Chondrocyte (in vitro differentiated cells): ENCODE results near the gene LTB4R. TPM values are rescaled to one million over a fixed set of nuclear protein-coding genes. Genes with fewer than 3 reads are reported as not detected.

ENCODE experiments used
- DNase-seq: peaks from one replicate; pipeline ENCODE4 v3.0.0; 2021; ENCODE audit warnings: mixed read lengths, low spot score
- H3K27ac Mint-ChIP-seq: one replicate; pipeline ENCODE4 v1.8.0; 2021; ENCODE audit warnings: mild to moderate bottlenecking, moderate library complexity, mixed read lengths; ENCODE audit not compliant: unreplicated experiment
- H3K27me3 Mint-ChIP-seq: 2 replicates; pipeline ENCODE4 v1.8.0; 2021; ENCODE audit warnings: low read depth, mixed read lengths
- H3K36me3 Mint-ChIP-seq: 2 replicates; pipeline ENCODE4 v1.8.0; 2021; ENCODE audit warnings: low read depth, mixed read lengths
- H3K4me1 Mint-ChIP-seq: 2 replicates; pipeline ENCODE4 v1.8.0; 2021; ENCODE audit warnings: low read depth, mild to moderate bottlenecking, mixed read lengths
- H3K4me3 Mint-ChIP-seq: one replicate; pipeline ENCODE4 v1.8.0; 2021; ENCODE audit warnings: mild to moderate bottlenecking, moderate library complexity, mixed read lengths; ENCODE audit not compliant: unreplicated experiment
- H3K9me3 Mint-ChIP-seq: 2 replicates; pipeline ENCODE4 v1.8.0; 2021; ENCODE audit warnings: low read depth, mixed read lengths
- total RNA-seq: library from RNA; stranded (reverse); gene quantifications from 3 replicates; pipeline ENCODE4 v1.2.1, GENCODE V29; 2021
- TF ChIP-seq, protein P1 (sequence below): fragments of 200-600 bp; sonication (generic); IDR thresholded peaks from 2 replicates; pipeline ENCODE4 v1.5.0; 2021; ENCODE audit warnings: antibody characterized with exemption, mild to moderate bottlenecking, moderate library complexity

LTB4R gene
- total RNA-seq, 1 donor from 2014 or later, result 7.3 TPM

GRCh38 chr14:24315807-24316596 lies 4.7 kb downstream of the LTB4R start:
- no peaks in the 10 kb centered on the region for H3K9me3 Mint-ChIP-seq
- peaks cover 6% of the 10 kb centered on the region for H3K4me1 Mint-ChIP-seq
- H3K27ac Mint-ChIP-seq, result no peak overlapping the region
- TF ChIP-seq, protein P1, sequence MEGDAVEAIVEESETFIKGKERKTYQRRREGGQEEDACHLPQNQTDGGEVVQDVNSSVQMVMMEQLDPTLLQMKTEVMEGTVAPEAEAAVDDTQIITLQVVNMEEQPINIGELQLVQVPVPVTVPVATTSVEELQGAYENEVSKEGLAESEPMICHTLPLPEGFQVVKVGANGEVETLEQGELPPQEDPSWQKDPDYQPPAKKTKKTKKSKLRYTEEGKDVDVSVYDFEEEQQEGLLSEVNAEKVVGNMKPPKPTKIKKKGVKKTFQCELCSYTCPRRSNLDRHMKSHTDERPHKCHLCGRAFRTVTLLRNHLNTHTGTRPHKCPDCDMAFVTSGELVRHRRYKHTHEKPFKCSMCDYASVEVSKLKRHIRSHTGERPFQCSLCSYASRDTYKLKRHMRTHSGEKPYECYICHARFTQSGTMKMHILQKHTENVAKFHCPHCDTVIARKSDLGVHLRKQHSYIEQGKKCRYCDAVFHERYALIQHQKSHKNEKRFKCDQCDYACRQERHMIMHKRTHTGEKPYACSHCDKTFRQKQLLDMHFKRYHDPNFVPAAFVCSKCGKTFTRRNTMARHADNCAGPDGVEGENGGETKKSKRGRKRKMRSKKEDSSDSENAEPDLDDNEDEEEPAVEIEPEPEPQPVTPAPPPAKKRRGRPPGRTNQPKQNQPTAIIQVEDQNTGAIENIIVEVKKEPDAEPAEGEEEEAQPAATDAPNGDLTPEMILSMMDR, result no peak
- H3K27me3 Mint-ChIP-seq, result peaks cover 7% of the 10 kb centered on the region
- peaks cover 2% of the 10 kb centered on the region for H3K36me3 Mint-ChIP-seq
- no peak overlapping the region for H3K4me3 Mint-ChIP-seq
- DNase-seq, result no peak

DNA sequence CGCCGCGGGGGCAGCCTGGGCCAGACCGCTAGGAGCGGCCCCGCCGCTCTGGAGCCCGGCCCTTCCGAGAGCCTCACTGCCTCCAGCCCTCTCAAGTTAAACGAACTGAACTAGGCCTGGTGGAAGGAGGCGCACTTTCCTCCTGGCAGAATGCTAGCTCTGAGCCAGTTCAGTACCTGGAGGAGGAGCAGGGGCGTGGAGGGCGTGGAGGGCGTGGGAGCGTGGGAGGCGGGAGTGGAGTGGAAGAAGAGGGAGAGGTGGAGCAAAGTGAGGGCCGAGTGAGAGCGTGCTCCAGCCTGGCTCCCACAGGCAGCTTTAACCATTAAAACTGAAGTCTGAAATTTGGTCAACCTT lies 5.3 kb downstream of the LTB4R start:
- peaks cover 7% of the 10 kb centered on the region for H3K27me3 Mint-ChIP-seq
- no peak overlapping the region for H3K4me3 Mint-ChIP-seq
- peaks cover 7% of the 10 kb centered on the region for H3K4me1 Mint-ChIP-seq
- no peak overlapping the region for H3K27ac Mint-ChIP-seq
- H3K9me3 Mint-ChIP-seq, result no peaks in the 10 kb centered on the region
- DNase-seq, result no peak
- TF ChIP-seq, protein P1, result no peak
- H3K36me3 Mint-ChIP-seq, result peaks cover 2% of the 10 kb centered on the region

DNA sequence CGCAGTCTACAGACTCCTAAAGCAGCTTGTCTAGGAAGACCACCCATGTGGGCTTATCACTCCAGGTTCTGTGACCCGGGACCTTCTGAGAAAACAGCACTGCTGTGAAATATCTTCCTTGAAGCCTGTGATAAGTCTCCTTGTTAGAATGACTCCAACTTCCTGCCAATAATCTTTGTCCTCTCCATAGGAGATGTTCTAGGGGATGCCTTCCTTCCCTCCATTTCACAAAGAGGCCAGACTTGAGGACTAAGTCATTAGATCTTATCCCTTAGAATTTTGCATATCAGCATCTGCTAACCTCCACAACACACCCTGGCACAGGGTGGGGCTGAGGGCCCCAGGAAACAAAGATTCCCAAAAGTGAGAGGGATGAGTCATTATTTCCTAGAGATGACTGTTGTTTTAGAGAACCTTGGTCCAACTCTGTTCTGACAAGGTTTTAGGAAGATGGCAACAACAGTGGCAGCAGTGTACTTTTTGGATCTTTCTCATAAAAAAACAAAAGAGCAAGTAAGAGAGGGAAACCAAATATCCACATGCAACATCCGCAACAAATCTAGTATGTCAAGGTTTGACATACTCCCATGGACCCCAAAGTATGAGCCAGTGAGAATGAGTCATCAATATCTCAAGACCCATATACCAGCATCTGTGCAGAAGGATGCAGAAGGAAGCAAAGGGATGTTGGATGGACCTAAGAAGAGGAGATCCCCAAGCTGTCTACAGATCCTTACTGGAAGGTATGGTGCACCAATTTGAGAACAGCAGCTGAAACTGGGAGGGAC lies 6.0 kb downstream of the LTB4R start:
- H3K27me3 Mint-ChIP-seq, result peaks cover 7% of the 10 kb centered on the region
- TF ChIP-seq, protein P1, result no peak
- H3K27ac Mint-ChIP-seq, result no peak overlapping the region

GRCh38 chr14:24321212-24321975 lies 10.1 kb downstream of the LTB4R start:
- H3K4me3 Mint-ChIP-seq, result no peak overlapping the region
- TF ChIP-seq, protein P1, result no peak
- peaks cover 16% of the 10 kb centered on the region for H3K4me1 Mint-ChIP-seq
- peaks cover 7% of the 10 kb centered on the region for H3K27me3 Mint-ChIP-seq
- peak overlapping the region; percentile 83 for H3K27ac Mint-ChIP-seq
- H3K36me3 Mint-ChIP-seq, result no peaks in the 10 kb centered on the region
- no peaks in the 10 kb centered on the region for H3K9me3 Mint-ChIP-seq
- DNase-seq, result no peak

More for the DNA sequence above, 6.0 kb downstream of the LTB4R start:
- no peak for DNase-seq
- Mint-ChIP-seq H3K4me1 (peaks cover 15% of the 10 kb centered on the region), H3K4me3 (no peak overlapping the region), H3K9me3 (no peaks in the 10 kb centered on the region), H3K36me3 (peaks cover 2% of the 10 kb centered on the region)

DNA sequence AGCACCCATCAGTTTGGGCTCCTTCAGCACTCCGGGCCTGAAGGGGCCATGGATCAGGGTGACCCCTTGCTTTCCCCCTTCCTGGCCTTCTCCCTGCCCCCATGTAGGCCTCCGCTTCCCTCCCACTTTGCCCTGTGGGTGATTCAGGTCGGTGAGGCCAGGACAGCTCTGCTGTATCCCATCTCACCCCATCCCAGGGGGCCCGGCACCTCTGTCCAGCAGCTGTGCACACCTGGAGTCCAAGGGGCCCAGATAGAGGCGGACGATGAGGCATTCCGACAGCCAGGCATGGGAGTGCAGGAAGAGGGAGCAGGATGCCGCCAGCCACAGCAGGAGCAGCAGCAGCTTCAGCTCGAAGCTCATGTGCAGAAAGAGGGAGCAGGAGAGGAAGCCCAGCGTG lies 11.4 kb downstream of the LTB4R start:
- H3K36me3 Mint-ChIP-seq, result no peaks in the 10 kb centered on the region
- H3K4me3 Mint-ChIP-seq, result no peak overlapping the region
- peaks cover 7% of the 10 kb centered on the region for H3K27me3 Mint-ChIP-seq
- peaks cover 10% of the 10 kb centered on the region for H3K4me1 Mint-ChIP-seq
- H3K27ac Mint-ChIP-seq, result no peak overlapping the region
- DNase-seq, result no peak
- H3K9me3 Mint-ChIP-seq, result no peaks in the 10 kb centered on the region
- TF ChIP-seq, protein P1, result no peak
